Hepatocyte (in vitro differentiated cells): ENCODE data around the gene HNRNPLL.

Source experiments
- CTCF ChIP-seq: fragments of 200-600 bp; sonication (generic); IDR thresholded peaks from 2 replicates; pipeline ENCODE4 v1.5.1; 2016; ENCODE audit warnings: antibody characterized with exemption, mild to moderate bottlenecking; ENCODE audit not compliant: poor library complexity
- EZH2 ChIP-seq: fragments of 200-600 bp; sonication (generic); IDR thresholded peaks from 2 replicates; pipeline ENCODE4 v1.6.1; 2016; ENCODE audit warnings: antibody characterized with exemption, mild to moderate bottlenecking, borderline replicate concordance

GRCh38 chr2:38554973-38555595 lies 47.6 kb downstream of the HNRNPLL start:
- peak; percentile 31 for TF ChIP-seq CTCF
- TF ChIP-seq EZH2 = no peak
